Ovary (tissue), 3 donors: ENCODE results near the gene PHOX2B.

Source experiments
- EP300 ChIP-seq: sonication (generic); formaldehyde crosslinking; IDR thresholded peaks from one replicate; pipeline ENCODE4 v1.6.1; 2017; ENCODE audit warnings: antibody characterized with exemption
- POLR2A ChIP-seq: fragments of 450-650 bp; IDR thresholded peaks from one replicate; pipeline ENCODE4 v1.6.1; 2017; ENCODE audit warnings: antibody characterized with exemption, mild to moderate bottlenecking, moderate library complexity
- TF ChIP-seq, protein P1 (sequence below), 3 donors: fragments of 450-650 bp in 2 of 3; fragments of 200-600 bp in 1 of 3; IDR thresholded peaks; one replicate each; pipeline versions ENCODE4 v1.5.1 to v1.8.0; 2016 to 2022; ENCODE audit warnings: antibody characterized with exemption in 3 of 3, mild to moderate bottlenecking in 1 of 3
- donor health status: DM: no; HTN: no; CAD: no.

- TF ChIP-seq, protein P1, sequence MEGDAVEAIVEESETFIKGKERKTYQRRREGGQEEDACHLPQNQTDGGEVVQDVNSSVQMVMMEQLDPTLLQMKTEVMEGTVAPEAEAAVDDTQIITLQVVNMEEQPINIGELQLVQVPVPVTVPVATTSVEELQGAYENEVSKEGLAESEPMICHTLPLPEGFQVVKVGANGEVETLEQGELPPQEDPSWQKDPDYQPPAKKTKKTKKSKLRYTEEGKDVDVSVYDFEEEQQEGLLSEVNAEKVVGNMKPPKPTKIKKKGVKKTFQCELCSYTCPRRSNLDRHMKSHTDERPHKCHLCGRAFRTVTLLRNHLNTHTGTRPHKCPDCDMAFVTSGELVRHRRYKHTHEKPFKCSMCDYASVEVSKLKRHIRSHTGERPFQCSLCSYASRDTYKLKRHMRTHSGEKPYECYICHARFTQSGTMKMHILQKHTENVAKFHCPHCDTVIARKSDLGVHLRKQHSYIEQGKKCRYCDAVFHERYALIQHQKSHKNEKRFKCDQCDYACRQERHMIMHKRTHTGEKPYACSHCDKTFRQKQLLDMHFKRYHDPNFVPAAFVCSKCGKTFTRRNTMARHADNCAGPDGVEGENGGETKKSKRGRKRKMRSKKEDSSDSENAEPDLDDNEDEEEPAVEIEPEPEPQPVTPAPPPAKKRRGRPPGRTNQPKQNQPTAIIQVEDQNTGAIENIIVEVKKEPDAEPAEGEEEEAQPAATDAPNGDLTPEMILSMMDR (IDR thresholded peaks at IDR 0.05): no peak
- TF ChIP-seq POLR2A: no peak
- TF ChIP-seq EP300: no peak
Measured at GRCh38 chr4:41748571-41749475, at the start of gene PHOX2B.
